A673 (cell line): Measurements from ENCODE around the gene GRIN2A. TPM values are rescaled to one million over a fixed set of nuclear protein-coding genes. Genes with fewer than 3 reads are reported as not detected.
A peak's percentile ranks its signal among the peaks of the same experiment; 100 is the strongest.

Experiments used
- BruUV-seq: library from RNA; stranded (reverse); fragments of 400-500 nt; replicated peaks from 2 replicates; lab custom pipeline; 2021; lab: Mats Ljungman, UMichigan
- CTCF ChIA-PET: fragments of 300-600 bp; sonication (Branson Sonifier 250); formaldehyde crosslinking; loops from one replicate; lab custom pipeline; 2022; ENCODE audit warnings: antibody characterized with exemption; lab: Charles Lee
- POLR2A ChIA-PET: fragments of 300-600 bp; sonication (Branson Sonifier 250); formaldehyde crosslinking; loops from one replicate; lab custom pipeline; 2022; ENCODE audit warnings: antibody characterized with exemption; ENCODE audit not compliant: low non-redundant PET; lab: Charles Lee
- DNase-seq: peaks from one replicate; pipeline ENCODE4 v3.0.0-alpha.2; 2015; ENCODE audit warnings: low spot score
- H3K27ac ChIP-seq: fragments of 200-600 bp; sonication (generic); 2 replicates; pipeline ENCODE4 v1.5.1; 2016; ENCODE audit warnings: mixed run types, low read depth, mild to moderate bottlenecking, mixed read lengths, antibody characterized with exemption, low read length; ENCODE audit not compliant: poor library complexity, severe bottlenecking
- H3K27me3 ChIP-seq: fragments of 200-600 bp; sonication (generic); replicated peaks from 2 replicates; pipeline ENCODE4 v1.6.1; 2017; ENCODE audit warnings: mixed run types, low read depth, mild to moderate bottlenecking, mixed read lengths, antibody characterized with exemption, low read length; ENCODE audit not compliant: insufficient read depth, poor library complexity
- H3K36me3 ChIP-seq: fragments of 200-600 bp; sonication (generic); 2 replicates; pipeline ENCODE4 v1.6.1; 2016; ENCODE audit warnings: mixed run types, mild to moderate bottlenecking, mixed read lengths, antibody characterized with exemption, low read length; ENCODE audit not compliant: insufficient read depth, poor library complexity, severe bottlenecking
- H3K4me1 ChIP-seq: fragments of 200-600 bp; sonication (generic); 2 replicates; pipeline ENCODE4 v1.6.1; 2017; ENCODE audit warnings: mixed run types, mild to moderate bottlenecking, mixed read lengths, antibody characterized with exemption, low read length; ENCODE audit not compliant: insufficient read depth, poor library complexity, severe bottlenecking
- H3K4me3 ChIP-seq: fragments of 200-600 bp; sonication (generic); 2 replicates; pipeline ENCODE4 v1.5.1; 2016; ENCODE audit warnings: low read depth, mixed run types, mild to moderate bottlenecking, mixed read lengths, low read length; ENCODE audit not compliant: poor library complexity, severe bottlenecking
- H3K9me3 ChIP-seq: fragments of 200-600 bp; sonication (generic); 2 replicates; pipeline ENCODE4 v1.6.1; 2016; ENCODE audit warnings: mixed run types, low read depth, mild to moderate bottlenecking, mixed read lengths, antibody characterized with exemption, low read length; ENCODE audit not compliant: poor library complexity, severe bottlenecking
- CTCF ChIP-seq: fragments of 300-800, 200-600 bp; sonication (generic); conservative IDR thresholded peaks from 2 replicates; pipeline ENCODE4 v1.5.1; 2017; ENCODE audit warnings: low read depth, mild to moderate bottlenecking, antibody characterized with exemption, low read length, moderate library complexity, mixed read lengths
- EZH2 ChIP-seq: fragments of 200-600 bp; sonication (generic); IDR thresholded peaks from 2 replicates; pipeline ENCODE4 v1.6.1; 2017; ENCODE audit warnings: borderline replicate concordance, low read depth, mild to moderate bottlenecking, mixed read lengths, antibody characterized with exemption, low read length; ENCODE audit not compliant: poor library complexity, severe bottlenecking
- intact Hi-C: fragments of 100-400 bp; cut with micrococcal nuclease; formaldehyde crosslinking; loops from one replicate; pipeline ENCODE4 v1.10.0; 2022; ENCODE audit not compliant: unreplicated experiment
- total RNA-seq: library from RNA; stranded (reverse); gene quantifications from 2 replicates; pipeline ENCODE4 v1.2.3, GENCODE V29; 2021

Gene GRIN2A
- total RNA-seq, 1 experiment from 2014 or later: 1.2 TPM

GRCh38 chr16:9755081-9755480, 427.1 kb downstream of the GRIN2A start:
- no peaks in the 10 kb centered on the region for H3K9me3 ChIP-seq
- H3K36me3 ChIP-seq: no peaks in the 10 kb centered on the region
- TF ChIP-seq EZH2 (no peak), CTCF (no peak)
- DNase-seq: peak; percentile 41
- H3K27ac ChIP-seq: no peak overlapping the region
- no peak overlapping the region for H3K4me3 ChIP-seq
- H3K4me1 ChIP-seq: no peaks in the 10 kb centered on the region
- intact Hi-C loops: no loop called here
- peaks cover 10% of the 10 kb centered on the region for H3K27me3 ChIP-seq
- POLR2A ChIA-PET: no interaction called here
- no TSS peak for BruUV-seq
- CTCF ChIA-PET: no interaction called here

GRCh38 chr16:9741776-9742175, 440.5 kb downstream of the GRIN2A start:
- intact Hi-C loops: no loop called here
- ChIA-PET CTCF (no interaction called here), POLR2A (no interaction called here)
- H3K4me1 ChIP-seq: no peaks in the 10 kb centered on the region
- no peak for TF ChIP-seq CTCF
- TF ChIP-seq EZH2: no peak
- no peaks in the 10 kb centered on the region for H3K9me3 ChIP-seq
- no peaks in the 10 kb centered on the region for H3K27me3 ChIP-seq
- no peak for DNase-seq
- no TSS peak for BruUV-seq
- H3K4me3 ChIP-seq: no peak overlapping the region
- H3K36me3 ChIP-seq: no peaks in the 10 kb centered on the region
- H3K27ac ChIP-seq: no peak overlapping the region

- no peaks in the 10 kb centered on the region for H3K36me3 ChIP-seq
- no peak overlapping the region for H3K4me3 ChIP-seq
- no peak for DNase-seq
- H3K4me1 ChIP-seq: no peaks in the 10 kb centered on the region
- BruUV-seq: no TSS peak
- ChIA-PET CTCF (no interaction called here), POLR2A (no interaction called here)
- no peaks in the 10 kb centered on the region for H3K9me3 ChIP-seq
- intact Hi-C loops: no loop called here
- TF ChIP-seq CTCF: no peak
- TF ChIP-seq EZH2: no peak
- no peak overlapping the region for H3K27ac ChIP-seq
- no peaks in the 10 kb centered on the region for H3K27me3 ChIP-seq
These were observed 442.9 kb downstream of the GRIN2A start for GRCh38 chr16:9739301-9739700.
